Skeletal muscle cell (primary cell): ENCODE data around the gene FAM83G.
"Not testable (repeated sequence)": the region's sequence is repeated elsewhere in the genome, so short reads cannot be mapped to it uniquely, and the experiment has no call there.

Experiments used
- DNase-seq: peaks from one replicate; pipeline ENCODE4 v3.0.0-alpha.2; 2010; ENCODE audit warnings: low read depth
- H3K4me3 ChIP-seq: 2 replicates; pipeline ENCODE4 v1.5.1; 2011; ENCODE audit warnings: low read depth, mild to moderate bottlenecking, control low read depth, low read length, moderate library complexity

The FAM83G gene

DNA sequence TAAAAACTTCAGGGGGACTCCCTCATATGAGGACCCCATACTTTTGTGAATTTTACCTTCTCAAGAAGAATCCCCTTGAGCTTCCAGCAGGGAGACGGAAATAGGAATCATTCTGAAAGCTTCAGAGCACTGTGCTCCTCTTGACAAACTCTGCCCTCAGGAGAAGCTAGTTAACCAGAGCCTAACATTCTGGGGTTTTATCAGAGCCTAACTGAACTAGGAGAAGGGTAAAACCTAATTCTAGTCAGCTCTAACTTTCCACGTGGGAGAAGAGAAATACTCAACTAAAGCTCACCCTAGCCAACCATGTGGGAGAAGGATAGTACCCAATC lies 65.9 kb downstream of the FAM83G start:
- no peak overlapping the region for H3K4me3 ChIP-seq
- DNase-seq: no peak

- no peak for DNase-seq
- no peak overlapping the region for H3K4me3 ChIP-seq
Observed at GRCh38 chr17:18937981-18938691, 66.4 kb downstream of the FAM83G start.

DNA sequence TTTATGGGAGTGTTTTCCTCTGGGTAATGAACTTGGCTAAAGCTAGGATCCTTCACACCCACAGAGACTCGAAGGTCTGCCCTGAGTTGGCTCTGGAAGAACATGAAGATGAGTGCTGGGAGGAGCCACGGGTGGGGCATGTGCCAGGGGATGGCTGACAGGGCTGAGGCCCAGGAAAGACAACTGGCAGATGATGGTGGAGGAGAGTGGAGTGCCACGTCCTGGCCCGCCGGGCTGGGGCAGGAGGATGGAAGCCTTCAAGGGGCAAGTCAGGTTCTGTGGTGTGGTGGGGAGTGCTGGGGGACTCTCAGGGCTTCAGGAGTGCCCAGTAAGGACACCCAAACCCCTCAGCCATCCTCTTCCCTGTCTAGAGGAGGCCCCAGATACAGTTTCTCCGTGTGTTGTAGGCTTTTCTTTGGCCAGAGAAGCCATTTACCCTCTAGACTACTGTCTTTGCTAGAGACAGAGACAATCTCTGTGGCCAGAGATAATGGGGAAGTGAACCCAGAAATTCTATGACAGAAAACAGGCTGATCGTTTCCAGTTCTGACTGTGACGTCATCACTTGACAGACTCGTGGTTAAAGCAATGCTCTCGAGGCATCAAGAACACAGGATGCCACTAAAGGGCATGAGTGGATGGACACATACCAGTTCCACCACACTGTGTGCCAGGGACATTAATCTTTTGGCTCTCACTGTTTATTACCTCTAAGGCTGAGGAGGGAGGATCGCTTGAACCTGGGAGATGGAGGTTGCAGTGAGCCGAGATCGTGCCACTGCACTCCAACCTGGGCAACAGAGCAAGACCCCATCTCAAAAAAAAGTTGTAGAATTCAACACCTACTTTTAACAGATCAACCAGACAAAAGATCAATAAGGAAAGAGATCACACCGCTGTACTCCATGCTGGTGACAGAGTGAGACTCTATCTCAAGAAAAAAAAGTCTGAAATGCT lies 71.2 kb downstream of the FAM83G start:
- H3K4me3 ChIP-seq: no peak overlapping the region
- DNase-seq: no peak

- DNase-seq: no peak
- no peak overlapping the region for H3K4me3 ChIP-seq
Observed at GRCh38 chr17:18932360-18933055, 72.1 kb downstream of the FAM83G start.

- no peak overlapping the region for H3K4me3 ChIP-seq
- no peak for DNase-seq
Observed at GRCh38 chr17:18928628-18929125, 75.9 kb downstream of the FAM83G start.

GRCh38 chr17:18925187-18925586 lies 79.4 kb downstream of the FAM83G start:
- DNase-seq: no peak
- H3K4me3 ChIP-seq: no peak overlapping the region

DNA sequence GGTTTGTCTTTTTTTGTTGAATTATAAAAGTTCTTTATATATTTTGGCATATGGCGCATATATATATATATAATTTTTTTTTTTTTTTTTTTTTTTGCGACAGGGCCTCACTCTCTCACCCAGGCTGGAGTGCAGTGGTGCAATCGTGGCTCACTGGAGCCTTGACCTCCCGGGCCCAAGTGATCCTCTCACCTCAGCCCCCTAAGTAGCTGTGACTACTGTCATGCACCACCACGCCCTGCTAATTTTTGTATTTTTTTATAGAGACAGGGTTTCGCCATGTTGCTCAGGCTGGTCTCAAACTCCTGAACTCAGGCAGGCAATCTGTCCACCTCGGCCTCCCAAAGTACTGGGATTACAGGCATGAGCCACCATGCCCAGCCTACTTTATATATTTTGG lies 82.0 kb downstream of the FAM83G start:
- not testable (repeated sequence) for H3K4me3 ChIP-seq, DNase-seq

GRCh38 chr17:18921912-18922451 lies 82.6 kb downstream of the FAM83G start:
- DNase-seq: no peak
- no peak overlapping the region for H3K4me3 ChIP-seq

GRCh38 chr17:18921485-18921884 lies 83.1 kb downstream of the FAM83G start:
- DNase-seq: no peak
- no peak overlapping the region for H3K4me3 ChIP-seq

- no peak overlapping the region for H3K4me3 ChIP-seq
- DNase-seq: no peak
Observed at GRCh38 chr17:18920911-18921441, 83.6 kb downstream of the FAM83G start.

DNA sequence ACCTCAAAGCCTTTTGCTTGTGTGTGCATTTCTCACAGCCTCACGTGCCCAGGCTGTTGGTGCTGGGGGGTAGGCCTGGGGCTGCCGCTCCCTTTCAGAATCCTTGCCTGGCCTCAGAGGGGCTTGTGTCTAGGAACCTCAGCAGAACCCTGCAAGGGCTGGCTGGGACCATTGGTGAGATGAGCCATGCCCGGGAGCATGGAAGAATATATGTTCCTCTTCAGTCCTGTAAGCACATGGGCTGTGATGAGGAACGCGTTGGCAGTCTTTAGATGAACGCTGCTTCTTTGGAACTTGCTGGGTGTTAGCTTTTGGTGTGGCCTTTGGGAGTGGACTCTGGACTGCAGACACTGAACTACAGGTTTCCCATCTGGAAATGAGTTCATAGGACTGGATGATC lies 84.6 kb downstream of the FAM83G start:
- H3K4me3 ChIP-seq: no peak overlapping the region
- no peak for DNase-seq
